Adrenal gland (tissue), 12 donors: Measurements from ENCODE around the gene SDHC. TPM values are rescaled to one million over a fixed set of nuclear protein-coding genes. Genes with fewer than 3 reads are reported as not detected.
A peak's percentile ranks its signal among the peaks of the same experiment; 100 is the strongest.

Source experiments
- DNase-seq, 7 donors: peaks; one replicate each; pipeline ENCODE4 v3.0.0-alpha.2; 2019 to 2020
- H3K27ac ChIP-seq, 5 donors: fragments of 200-600 bp; sonication (generic) in 4 of 5; 1 replicate in 3 of 5; 2 replicates in 2 of 5; pipeline versions ENCODE4 v1.5.1 to v1.8.0; 2016 to 2020; ENCODE audit warnings: mild to moderate bottlenecking in 1 of 5
- H3K27me3 ChIP-seq: fragments of 200-600 bp; 2 replicates; pipeline ENCODE4 v1.8.0; 2021
- H3K36me3 ChIP-seq, 2 donors: fragments of 200-600 bp; replicated peaks in 1 of 2; 1 replicate in 1 of 2; 2 replicates in 1 of 2; pipeline versions ENCODE4 v1.5.1 to v1.8.0; 2018 to 2022
- H3K4me1 ChIP-seq, 2 donors: fragments of 200-600 bp; replicated peaks in 1 of 2; 1 replicate in 1 of 2; 2 replicates in 1 of 2; pipeline versions ENCODE4 v1.5.1 to v1.8.0; 2018 to 2021
- H3K4me3 ChIP-seq, 4 donors: fragments of 200-600 bp; sonication (generic) in 3 of 4; one replicate each; pipeline ENCODE4 v1.5.1; 2016 to 2018
- H3K9me3 ChIP-seq, 3 donors: fragments of 200-600 bp; sonication (generic) in 1 of 3; replicated peaks in 1 of 3; 1 replicate in 2 of 3; 2 replicates in 1 of 3; pipeline versions ENCODE4 v1.5.1 to v1.8.0; 2016 to 2021
- POLR2A ChIP-seq, 2 donors: fragments of 450-650 bp; IDR thresholded peaks; one replicate each; pipeline ENCODE4 v1.6.1; 2017; ENCODE audit warnings: antibody characterized with exemption in 2 of 2, mild to moderate bottlenecking in 2 of 2, moderate library complexity in 1 of 2
- WGBS, 4 donors: extraction: QIAGEN DNeasy Blood & Tissue Kit in 2 of 4; methylation state at CpG; one replicate each; pipeline versions ENCODE4 v1.1.5 to v1.1.7; 2013 to 2017; 5-methylcytosine and 5-hydroxymethylcytosine counted together
- intact Hi-C, 2 donors: fragments of 100-400 bp; cut with DNase I; formaldehyde crosslinking; loops; one replicate each; pipeline versions ENCODE4 v1.14.1 to v1.15.0; 2022 to 2023
- polyA plus RNA-seq, 3 donors: library from polyadenylated mRNA; stranded (reverse); fragments of 200-250 nt in 2 of 3; fragments of 350-450 nt in 1 of 3; fragmentation: Illumina TruSeq in 1 of 3; extraction: RNeasy Lipid Tissue Mini Kit (QIAGEN cat#74804) in 1 of 3; gene quantifications; one replicate each; pipeline ENCODE4 v1.2.3, GENCODE V29; 2013 to 2014
- total RNA-seq, 9 donors: library from RNA; depleted of rRNA in 4 of 9; stranded (reverse); fragments of >200 nt in 4 of 9; fragments of 120-200 nt in 1 of 9; fragmentation: NEBNext Ultra II Directional in 1 of 9; extraction: Animal tissue kit (Norgen Biotek cat#: 25700) in 1 of 9; gene quantifications; one replicate each; pipeline versions ENCODE4 v1.1.0 to v1.2.4, GENCODE V29; 2013 to 2023
- TF ChIP-seq, protein P1 (sequence below), 6 experiments: fragments of 450-650 bp in 4 of 6; fragments of 200-600 bp in 2 of 6; sonication (generic) in 1 of 6; IDR thresholded peaks; 1 replicate in 5 of 6; 2 replicates in 1 of 6; pipeline versions ENCODE4 v1.5.1 to v1.8.0; 2016 to 2021; ENCODE audit warnings: antibody characterized with exemption in 6 of 6, mild to moderate bottlenecking in 2 of 6, moderate library complexity in 1 of 6
- donor health status: healthy with polysubstance abuse.
- donor health status: Bipolar disorder and iron deficiency.
- donor health status: DM: yes; HTN: yes; CAD: no.
- donor health status: DM: no; HTN: no; CAD: no.
- donor health status: DM: no; HTN: no; CAD: no.
- donor health status: DM: yes; HTN: yes; CAD: no.

The SDHC gene
- total and polyA plus RNA-seq, 12 donors, result 45.0 to 434 (median 253) TPM

GRCh38 chr1:161266836-161267235 lies 47.3 kb upstream of the SDHC start:
- H3K27me3 ChIP-seq, result no peaks in the 10 kb centered on the region
- TF ChIP-seq POLR2A (IDR thresholded peaks at IDR 0.05), result no peak
- TF ChIP-seq, protein P1, sequence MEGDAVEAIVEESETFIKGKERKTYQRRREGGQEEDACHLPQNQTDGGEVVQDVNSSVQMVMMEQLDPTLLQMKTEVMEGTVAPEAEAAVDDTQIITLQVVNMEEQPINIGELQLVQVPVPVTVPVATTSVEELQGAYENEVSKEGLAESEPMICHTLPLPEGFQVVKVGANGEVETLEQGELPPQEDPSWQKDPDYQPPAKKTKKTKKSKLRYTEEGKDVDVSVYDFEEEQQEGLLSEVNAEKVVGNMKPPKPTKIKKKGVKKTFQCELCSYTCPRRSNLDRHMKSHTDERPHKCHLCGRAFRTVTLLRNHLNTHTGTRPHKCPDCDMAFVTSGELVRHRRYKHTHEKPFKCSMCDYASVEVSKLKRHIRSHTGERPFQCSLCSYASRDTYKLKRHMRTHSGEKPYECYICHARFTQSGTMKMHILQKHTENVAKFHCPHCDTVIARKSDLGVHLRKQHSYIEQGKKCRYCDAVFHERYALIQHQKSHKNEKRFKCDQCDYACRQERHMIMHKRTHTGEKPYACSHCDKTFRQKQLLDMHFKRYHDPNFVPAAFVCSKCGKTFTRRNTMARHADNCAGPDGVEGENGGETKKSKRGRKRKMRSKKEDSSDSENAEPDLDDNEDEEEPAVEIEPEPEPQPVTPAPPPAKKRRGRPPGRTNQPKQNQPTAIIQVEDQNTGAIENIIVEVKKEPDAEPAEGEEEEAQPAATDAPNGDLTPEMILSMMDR (IDR thresholded peaks at IDR 0.05), result no peak
- DNase-seq, result no peak
- no peak overlapping the region for H3K27ac ChIP-seq
- H3K4me3 ChIP-seq, result no peak overlapping the region
- H3K36me3 ChIP-seq, result no peaks in the 10 kb centered on the region
- intact Hi-C loops, result no loop called here
- H3K9me3 ChIP-seq, result no peaks in the 10 kb centered on the region
- WGBS, 4 donors, result 59 to 71% (median 67%) methylated on average over 2 of the region's 2 CpGs
- H3K4me1 ChIP-seq, result peaks cover 0 to 4% of the 10 kb centered on the region in 2 donors

- intact Hi-C loops, result no loop called here
- Histone ChIP-seq H3K9me3 (no peaks in the 10 kb centered on the region), H3K36me3 (no peaks in the 10 kb centered on the region), H3K4me3 (no peak overlapping the region), H3K4me1 (peaks cover 0 to 4% of the 10 kb centered on the region in 2 donors), H3K27me3 (no peaks in the 10 kb centered on the region), H3K27ac (no peak overlapping the region)
- no peak for TF ChIP-seq POLR2A (IDR thresholded peaks at IDR 0.05)
- TF ChIP-seq, protein P1 (IDR thresholded peaks at IDR 0.05), result no peak
- DNase-seq, result no peak
- 67 to 81% (median 69%) methylated on average over 3 of the region's 3 CpGs for WGBS, 4 donors
Observed at GRCh38 chr1:161267321-161267720, 46.9 kb upstream of the SDHC start.

GRCh38 chr1:161273402-161273801 lies 40.8 kb upstream of the SDHC start:
- intact Hi-C loops, result no loop called here
- H3K4me3 ChIP-seq, result no peak overlapping the region
- H3K4me1 ChIP-seq, result no peaks in the 10 kb centered on the region
- 68 to 75% (median 74%) methylated on average over 3 of the region's 3 CpGs for WGBS, 4 donors
- TF ChIP-seq POLR2A (IDR thresholded peaks at IDR 0.05), result no peak
- TF ChIP-seq, protein P1 (IDR thresholded peaks at IDR 0.05), result no peak
- H3K9me3 ChIP-seq, result no peaks in the 10 kb centered on the region
- no peaks in the 10 kb centered on the region for H3K36me3 ChIP-seq
- H3K27ac ChIP-seq, result no peak overlapping the region
- no peak for DNase-seq
- no peaks in the 10 kb centered on the region for H3K27me3 ChIP-seq

- WGBS, 4 donors, result 23 to 48% (median 44%) methylated on average over 1 to 3 of the region's 3 CpGs
- H3K4me1 ChIP-seq, result no peaks in the 10 kb centered on the region
- H3K36me3 ChIP-seq, result no peaks in the 10 kb centered on the region
- no peak for TF ChIP-seq POLR2A (IDR thresholded peaks at IDR 0.05)
- TF ChIP-seq, protein P1 (IDR thresholded peaks at IDR 0.05), result no peak
- H3K4me3 ChIP-seq, result no peak overlapping the region
- peak in 1 of 7 donors; percentile 18 for DNase-seq
- no peak overlapping the region for H3K27ac ChIP-seq
- intact Hi-C loops, result no loop called here
- H3K9me3 ChIP-seq, result no peaks in the 10 kb centered on the region
- H3K27me3 ChIP-seq, result no peaks in the 10 kb centered on the region
Observed at GRCh38 chr1:161274874-161275273, 39.3 kb upstream of the SDHC start.
